Panc1 (cell line): ENCODE results near the gene DERL2.

Experiments used
- CTCF ChIP-seq: fragments of 450-650 bp; IDR thresholded peaks from 2 replicates; pipeline ENCODE4 v1.5.1; 2017; ENCODE audit warnings: mild to moderate bottlenecking
- POLR2AphosphoS5 ChIP-seq: IDR thresholded peaks from 2 replicates; pipeline ENCODE4 v1.6.1; 2012; ENCODE audit warnings: mild to moderate bottlenecking, low read depth, low read length, moderate library complexity
- SIN3A ChIP-seq: IDR thresholded peaks from 2 replicates; pipeline ENCODE4 v1.6.1; 2012; ENCODE audit warnings: low read depth, mild to moderate bottlenecking, low read length, moderate library complexity, borderline replicate concordance; ENCODE audit not compliant: insufficient read depth
- TCF7L2 ChIP-seq: IDR thresholded peaks from 2 replicates; pipeline ENCODE4 v1.6.1; 2011; ENCODE audit warnings: mild to moderate bottlenecking, low read depth, low read length, inconsistent platforms
- TF ChIP-seq, protein P1 (sequence below), 2 experiments: IDR thresholded peaks; 2 replicates each; pipeline ENCODE4 v1.6.1; 2011 to 2012; ENCODE audit warnings: low read depth in 2 of 2, control low read depth in 1 of 2, low read length in 1 of 2, mild to moderate bottlenecking in 1 of 2, moderate library complexity in 1 of 2; ENCODE audit not compliant: insufficient read depth in 1 of 2

- TF ChIP-seq TCF7L2 (no peak), CTCF (no peak), POLR2AphosphoS5 (no peak), SIN3A (no peak)
- TF ChIP-seq, protein P1, sequence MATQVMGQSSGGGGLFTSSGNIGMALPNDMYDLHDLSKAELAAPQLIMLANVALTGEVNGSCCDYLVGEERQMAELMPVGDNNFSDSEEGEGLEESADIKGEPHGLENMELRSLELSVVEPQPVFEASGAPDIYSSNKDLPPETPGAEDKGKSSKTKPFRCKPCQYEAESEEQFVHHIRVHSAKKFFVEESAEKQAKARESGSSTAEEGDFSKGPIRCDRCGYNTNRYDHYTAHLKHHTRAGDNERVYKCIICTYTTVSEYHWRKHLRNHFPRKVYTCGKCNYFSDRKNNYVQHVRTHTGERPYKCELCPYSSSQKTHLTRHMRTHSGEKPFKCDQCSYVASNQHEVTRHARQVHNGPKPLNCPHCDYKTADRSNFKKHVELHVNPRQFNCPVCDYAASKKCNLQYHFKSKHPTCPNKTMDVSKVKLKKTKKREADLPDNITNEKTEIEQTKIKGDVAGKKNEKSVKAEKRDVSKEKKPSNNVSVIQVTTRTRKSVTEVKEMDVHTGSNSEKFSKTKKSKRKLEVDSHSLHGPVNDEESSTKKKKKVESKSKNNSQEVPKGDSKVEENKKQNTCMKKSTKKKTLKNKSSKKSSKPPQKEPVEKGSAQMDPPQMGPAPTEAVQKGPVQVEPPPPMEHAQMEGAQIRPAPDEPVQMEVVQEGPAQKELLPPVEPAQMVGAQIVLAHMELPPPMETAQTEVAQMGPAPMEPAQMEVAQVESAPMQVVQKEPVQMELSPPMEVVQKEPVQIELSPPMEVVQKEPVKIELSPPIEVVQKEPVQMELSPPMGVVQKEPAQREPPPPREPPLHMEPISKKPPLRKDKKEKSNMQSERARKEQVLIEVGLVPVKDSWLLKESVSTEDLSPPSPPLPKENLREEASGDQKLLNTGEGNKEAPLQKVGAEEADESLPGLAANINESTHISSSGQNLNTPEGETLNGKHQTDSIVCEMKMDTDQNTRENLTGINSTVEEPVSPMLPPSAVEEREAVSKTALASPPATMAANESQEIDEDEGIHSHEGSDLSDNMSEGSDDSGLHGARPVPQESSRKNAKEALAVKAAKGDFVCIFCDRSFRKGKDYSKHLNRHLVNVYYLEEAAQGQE (IDR thresholded peaks at IDR 0.05; ENCODE audit: insufficient read depth in 1 of 2, low read depth in 2 of 2, low read length in 1 of 2): no peak
These were observed 30.2 kb upstream of the DERL2 start for GRCh38 chr17:5516060-5516792.
